OCI-M1 (cell line): Measurements from ENCODE around the gene SWAP70.
"Not testable (repeated sequence)": the region's sequence is repeated elsewhere in the genome, so short reads cannot be mapped to it uniquely, and the experiment has no call there.

Source experiments
- DNase-seq: peaks from one replicate; lab custom pipeline; 2025; lab: John Stamatoyannopoulos, UW

The SWAP70 gene

DNA sequence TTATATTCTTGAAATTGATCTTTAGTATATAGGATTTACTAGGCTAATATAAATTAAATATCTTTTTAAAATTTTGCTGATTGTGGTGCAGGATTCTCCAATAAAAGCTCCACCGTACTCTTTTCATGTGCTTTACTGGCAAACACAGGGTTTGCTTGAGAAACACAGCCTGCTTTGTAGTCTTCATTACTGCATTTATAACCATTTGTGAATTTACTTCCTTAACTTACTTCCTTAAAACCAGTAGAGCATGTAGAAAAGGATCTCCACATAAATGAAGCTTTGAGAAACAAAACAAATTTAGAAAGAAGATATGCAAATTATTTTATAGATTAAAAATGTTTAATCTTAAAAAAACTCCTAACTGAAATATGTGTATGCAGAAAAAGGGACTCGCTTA lies 28.8 kb downstream of the SWAP70 start:
- peak; percentile 65 for DNase-seq

- no peak for DNase-seq
Observed at GRCh38 chr11:9693801-9694553, 30.1 kb downstream of the SWAP70 start.

DNA sequence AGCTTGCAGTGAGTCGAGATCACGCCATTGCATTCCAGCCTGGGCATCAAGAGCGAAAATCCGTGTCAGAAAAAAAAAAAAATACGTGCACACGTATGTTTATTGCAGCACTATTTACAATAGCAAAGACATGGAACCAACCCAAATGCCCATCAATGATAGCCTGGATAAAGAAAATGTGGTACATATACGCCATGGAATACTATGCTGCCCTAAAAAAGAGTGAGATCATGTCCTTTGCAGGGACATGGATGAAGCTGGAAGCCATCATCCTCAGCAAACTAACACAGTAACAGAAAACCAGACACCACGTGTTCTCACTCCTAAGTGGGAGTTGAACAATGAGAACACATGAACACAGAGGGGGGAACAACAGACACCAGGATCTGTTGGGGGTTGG lies 31.4 kb downstream of the SWAP70 start:
- DNase-seq: not testable (repeated sequence)

GRCh38 chr11:9697766-9698165 lies 33.9 kb downstream of the SWAP70 start:
- no peak for DNase-seq

DNA sequence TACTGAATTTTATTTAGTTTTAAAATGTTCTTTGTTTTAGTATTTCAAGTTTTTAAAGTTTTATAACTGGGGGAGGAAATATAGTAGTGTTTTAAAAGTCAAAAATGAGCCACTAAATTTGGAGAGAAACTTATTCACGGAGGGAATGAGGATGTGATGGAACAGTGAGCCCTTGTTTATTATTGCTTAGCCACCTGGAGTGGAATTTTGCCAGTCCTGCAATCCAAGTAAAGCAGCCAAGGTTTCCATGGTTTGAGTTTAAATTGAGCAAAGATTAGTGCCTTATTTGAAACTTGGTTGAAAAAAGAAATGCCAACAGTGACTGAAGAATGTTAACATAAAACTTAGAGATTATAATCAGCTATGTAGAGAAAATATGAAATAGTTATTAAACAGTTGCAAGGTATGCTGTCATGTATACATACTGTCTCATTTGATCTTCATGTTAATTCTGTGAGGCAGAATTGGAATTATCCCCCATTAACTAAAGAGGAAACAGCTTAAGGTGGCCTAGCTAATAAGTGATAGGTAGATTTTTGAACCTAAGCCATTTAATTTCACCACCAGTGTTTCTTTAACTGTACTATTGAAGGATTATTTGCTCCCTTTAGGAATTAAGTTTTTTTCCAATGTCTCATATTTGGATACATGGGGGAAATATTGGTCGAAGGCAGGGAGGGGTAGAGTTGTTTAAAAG lies 36.4 kb downstream of the SWAP70 start:
- DNase-seq: no peak

- peak; percentile 20 for DNase-seq
Observed at GRCh38 chr11:9701799-9702198, 37.9 kb downstream of the SWAP70 start.

DNA sequence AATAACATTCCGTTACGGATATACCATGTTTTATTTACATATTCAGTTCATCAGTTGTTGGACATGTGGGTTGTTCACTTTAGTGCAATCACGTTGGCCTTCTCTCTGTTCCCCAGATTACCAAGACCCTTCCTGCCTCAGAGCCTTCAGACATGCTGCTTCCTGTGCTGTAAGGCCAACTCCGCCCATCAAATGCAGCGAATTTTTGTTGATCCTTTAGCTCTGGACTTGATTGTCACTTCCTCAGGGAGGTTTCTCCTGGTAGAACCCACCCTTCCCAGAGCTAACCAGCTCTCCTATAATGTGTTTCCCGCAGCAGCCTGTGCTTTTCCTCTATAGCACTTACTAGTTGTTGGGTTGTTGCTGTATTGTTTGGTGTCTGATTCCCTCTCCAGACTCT lies 39.4 kb downstream of the SWAP70 start:
- DNase-seq: no peak

GRCh38 chr11:9704037-9704436 lies 40.2 kb downstream of the SWAP70 start:
- DNase-seq: no peak

DNA sequence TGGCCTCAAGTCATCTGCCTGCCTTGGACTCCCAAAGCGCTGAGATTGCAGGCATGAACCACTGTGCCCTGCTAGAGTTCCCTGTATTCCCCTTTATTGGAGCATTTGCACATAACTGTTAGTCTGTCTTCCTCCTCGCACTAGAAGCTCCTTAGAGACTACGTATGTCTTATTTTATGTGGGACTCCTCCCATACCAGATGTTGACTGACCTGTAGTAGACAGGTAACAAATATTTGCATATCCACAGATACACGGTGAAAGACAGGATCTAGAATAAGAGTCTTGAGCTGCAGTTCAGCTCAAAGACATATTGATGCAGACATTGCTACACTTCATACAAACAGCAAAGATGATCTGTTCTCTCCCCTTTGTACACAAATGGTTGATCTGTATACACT lies 40.7 kb downstream of the SWAP70 start:
- no peak for DNase-seq

DNA sequence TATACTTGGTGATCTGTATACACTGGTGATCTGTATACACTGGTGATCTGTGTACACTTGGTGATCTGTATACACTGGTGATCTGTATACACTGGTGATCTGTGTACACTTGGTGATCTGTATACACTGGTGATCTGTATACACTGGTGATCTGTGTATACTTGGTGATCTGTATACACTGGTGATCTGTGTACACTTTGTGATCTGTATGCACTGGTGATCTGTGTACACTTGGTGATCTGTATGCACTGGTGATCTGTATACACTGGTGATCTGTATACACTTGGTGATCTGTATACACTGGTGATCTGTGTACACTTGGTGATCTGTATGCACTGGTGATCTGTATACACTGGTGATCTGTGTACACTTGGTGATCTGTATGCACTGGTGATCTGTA lies 41.5 kb downstream of the SWAP70 start:
- not testable (repeated sequence) for DNase-seq

GRCh38 chr11:9708544-9708943 lies 44.7 kb downstream of the SWAP70 start:
- DNase-seq: peak; percentile 23

DNA sequence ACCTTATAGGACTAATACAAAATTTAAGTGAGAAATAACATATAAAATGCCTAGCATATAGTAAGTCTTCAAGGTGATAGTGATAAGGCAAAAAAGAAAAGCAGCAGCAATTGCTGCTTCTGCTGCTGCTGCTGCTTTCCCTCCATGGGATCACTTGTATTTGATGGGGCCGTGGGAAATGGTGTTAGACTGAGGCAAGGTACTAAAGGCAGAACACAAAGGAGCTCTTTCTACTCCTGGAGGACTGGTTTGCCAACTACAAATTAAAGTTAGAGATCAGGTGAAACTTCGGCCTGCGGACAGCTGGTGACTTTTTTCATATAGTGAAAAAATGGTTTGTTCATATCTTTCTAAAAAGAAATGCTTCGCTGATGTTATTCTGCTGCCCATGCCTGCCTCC lies 46.3 kb downstream of the SWAP70 start:
- DNase-seq: no peak

GRCh38 chr11:9710852-9711251 lies 47.0 kb downstream of the SWAP70 start:
- no peak for DNase-seq

- DNase-seq: peak; percentile 13
Observed at GRCh38 chr11:9711454-9712307, 47.8 kb downstream of the SWAP70 start.

GRCh38 chr11:9714272-9714940 lies 50.5 kb downstream of the SWAP70 start:
- DNase-seq: no peak

DNA sequence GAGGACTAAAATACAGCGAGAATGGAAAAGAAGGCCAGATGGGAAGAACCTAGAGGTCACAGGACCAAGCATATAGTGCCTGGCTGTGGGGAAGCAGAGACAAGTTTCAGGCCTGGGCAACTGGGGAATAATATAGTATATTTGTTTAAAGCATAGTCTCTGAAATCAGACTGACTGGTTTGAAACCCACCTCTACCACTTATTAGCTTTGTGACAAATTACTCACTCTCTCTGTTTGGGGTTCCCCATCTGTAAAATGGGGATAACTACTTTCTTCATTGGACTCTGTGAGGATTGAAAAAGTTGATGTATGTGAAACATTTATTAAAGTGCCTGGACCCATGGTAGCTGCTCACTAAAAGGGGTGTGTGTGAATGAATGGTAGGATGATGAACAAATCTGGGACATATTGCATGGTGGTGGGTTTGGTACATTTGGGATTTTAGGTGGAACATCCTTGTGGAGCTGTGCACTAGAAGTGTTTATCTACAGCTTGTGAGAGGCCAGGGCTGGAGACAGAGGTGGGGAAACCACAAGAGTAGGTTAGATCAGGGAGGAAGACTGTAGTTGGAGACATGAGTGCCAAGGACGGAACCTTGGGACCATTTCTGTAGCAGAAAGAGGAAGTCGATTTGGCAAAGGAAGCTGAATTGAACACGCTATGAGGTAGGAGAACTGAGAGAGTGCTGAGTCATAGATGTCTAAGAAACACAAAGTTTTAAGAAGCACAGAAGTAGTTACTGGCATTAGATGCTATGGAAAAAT lies 52.6 kb downstream of the SWAP70 start:
- DNase-seq: peak; percentile 94

- no peak for DNase-seq
Observed at GRCh38 chr11:9717040-9717357, 53.1 kb downstream of the SWAP70 start.

GRCh38 chr11:9717719-9718118 lies 53.8 kb downstream of the SWAP70 start:
- no peak for DNase-seq

- no peak for DNase-seq
Observed at GRCh38 chr11:9718147-9718546, 54.3 kb downstream of the SWAP70 start.

DNA sequence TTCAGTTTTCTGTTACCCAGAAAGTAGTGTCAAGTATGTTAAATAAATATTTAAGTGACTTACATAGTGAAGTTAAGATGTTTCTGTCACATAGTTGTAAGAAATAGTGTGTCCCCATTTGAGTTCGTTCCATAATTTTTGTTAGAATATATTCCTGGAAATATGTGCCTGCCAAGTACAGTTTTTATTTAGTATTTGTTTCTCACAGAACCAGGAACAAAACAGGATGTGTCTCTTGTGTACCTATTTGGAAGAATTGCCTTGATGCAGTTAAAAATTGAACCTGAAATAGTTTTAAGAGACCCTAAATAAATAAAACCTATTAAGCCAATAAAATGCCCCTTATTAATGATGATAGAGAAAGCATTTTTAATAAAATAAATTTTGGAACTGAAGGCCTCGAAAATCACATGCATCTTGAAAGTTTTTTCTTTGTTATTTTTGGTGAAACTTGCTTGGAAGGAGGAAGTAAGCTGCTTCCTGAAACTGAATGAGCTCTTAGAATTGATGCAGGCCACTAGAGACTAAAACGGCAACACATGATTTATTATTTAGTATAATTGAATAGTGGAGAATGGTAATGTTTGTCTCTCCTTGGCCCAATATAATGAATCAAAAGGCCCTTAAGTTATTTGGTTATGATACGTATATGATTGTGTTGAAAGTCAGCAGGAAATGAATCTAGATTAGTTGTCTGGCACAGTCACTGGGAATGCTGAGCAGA lies 55.9 kb downstream of the SWAP70 start:
- peak; percentile 57 for DNase-seq

DNA sequence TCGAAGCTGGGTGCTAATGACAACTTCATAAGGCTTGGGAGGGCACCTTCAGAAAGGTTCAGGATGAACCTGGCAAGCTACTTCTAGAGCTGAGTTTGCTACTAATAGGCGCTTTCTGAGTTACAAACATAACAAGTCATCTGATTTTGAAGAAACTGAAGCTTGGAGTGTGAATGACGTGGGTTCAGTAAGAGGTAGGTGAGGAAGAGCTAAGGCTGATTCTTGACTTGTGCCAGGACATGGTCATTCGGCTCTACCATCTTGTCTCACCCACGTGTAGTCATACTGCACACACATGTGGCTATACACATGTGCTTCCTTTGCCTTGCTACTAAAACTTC lies 56.4 kb downstream of the SWAP70 start:
- no peak for DNase-seq
